Heart left ventricle (tissue), 13 donors: Measurements from ENCODE around the gene TPRG1L.

Experiments
- CTCF ChIP-seq, 12 donors: fragments of 200-600 bp; sonication (generic) in 4 of 12; IDR thresholded peaks; one replicate each; pipeline versions ENCODE4 v1.5.0 to v1.8.0; 2018 to 2022; ENCODE audit warnings: antibody characterized with exemption in 12 of 12, mild to moderate bottlenecking in 5 of 12
- POLR2A ChIP-seq, 2 donors: fragments of 450-650 bp; IDR thresholded peaks; one replicate each; pipeline ENCODE4 v1.6.1; 2017; ENCODE audit warnings: antibody characterized with exemption in 2 of 2, mild to moderate bottlenecking in 2 of 2, moderate library complexity in 2 of 2
- donor health status: ischemic (EF 13 %, LVEDD 7.1; RV severe dilation, severe dysfunction).
- donor health status: DM: no; HTN: yes; CAD: no.
- donor health status: DM: no; HTN: no; CAD: no.
- donor health status: ischemic (EF 25% LVEDD 6.9; RV normal size, moderate dysfunction).
- donor health status: ischemic (EF 25% LVEDD 5.7; RV mildly dilated, moderate dysfunction).
- donor health status: ischemic (EF 35%, LVEDD 5.7; RV mildly dilated, moderate dysfunction).
- donor health status: nonischemic (EF 11% LVEDD 7.7; RV severe dilation, severe dysfunction).
- donor health status: DM: yes; HTN: yes; CAD: no.
- donor health status: PGD.
- donor health status: ischemic (EF 29% LVEDD 5.4; RV normal size, mild dysfunction).
- donor health status: nonischemic (EF 23%, LVEDD 6.1; RV moderate dilation, normal function).

- TF ChIP-seq CTCF (IDR thresholded peaks at IDR 0.05) (no peak), POLR2A (IDR thresholded peaks at IDR 0.05) (no peak)
These were observed 514 bp downstream of the TPRG1L start for GRCh38 chr1:3625151-3625907.
